Measurements from ENCODE around the gene MINDY4.

DNA sequence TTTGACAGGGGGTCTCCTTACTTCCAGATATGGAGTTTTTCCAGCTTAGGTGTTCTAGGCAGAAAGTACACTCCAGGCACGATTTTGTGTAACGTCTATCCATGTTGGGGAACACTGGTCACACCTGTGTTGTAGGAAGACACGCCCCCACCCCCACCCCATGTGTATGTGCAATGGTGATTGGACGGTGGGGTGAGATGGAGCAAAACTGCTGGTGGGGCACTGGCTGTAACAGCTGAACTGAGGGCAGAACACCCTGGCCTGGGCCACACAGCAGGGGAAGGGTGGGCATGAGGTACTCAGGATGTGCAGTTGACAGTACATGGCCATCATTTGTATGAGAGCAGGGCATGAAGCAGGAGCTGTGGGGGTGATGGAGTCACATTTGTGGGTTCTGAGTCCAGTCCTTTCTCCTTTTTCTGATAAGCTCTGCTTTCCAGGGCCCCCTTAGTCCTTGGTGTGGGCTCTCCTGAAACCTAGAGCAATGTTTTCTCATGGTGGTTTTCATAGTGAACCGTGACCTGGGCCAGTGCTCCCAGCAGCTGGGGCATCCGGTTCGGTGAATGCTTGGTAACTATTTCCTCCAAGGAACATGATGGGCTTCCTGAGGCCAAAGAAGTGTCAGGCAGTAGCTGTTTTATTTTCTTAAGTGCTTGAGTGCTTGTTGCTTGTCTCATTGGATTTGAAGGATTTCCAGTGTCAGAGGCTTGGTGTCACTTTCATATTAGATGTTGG is 77.1 kb downstream of the MINDY4 start:
- TF ChIP-seq TFDP1 (CRISPR knock-in tag; IDR thresholded peaks at IDR 0.05; ENCODE audit: borderline replicate concordance) (no peak), MEIS2 (CRISPR knock-in tag; IDR thresholded peaks at IDR 0.05) (no peak), CHD2 (IDR thresholded peaks at IDR 0.05; ENCODE audit: low read depth, low read length) (no peak), HNF4G (IDR thresholded peaks at IDR 0.05; ENCODE audit: borderline replicate concordance, low read depth, low read length) (no peak), HNF4G (CRISPR knock-in tag; IDR thresholded peaks at IDR 0.05; ENCODE audit: borderline replicate concordance, low read depth) (no peak), TCF7 (IDR thresholded peaks at IDR 0.05; ENCODE audit: low read depth) (no peak), CHD4 (IDR thresholded peaks at IDR 0.05; ENCODE audit: borderline replicate concordance, low read length) (no peak)
- TF ChIP-seq, protein P1, sequence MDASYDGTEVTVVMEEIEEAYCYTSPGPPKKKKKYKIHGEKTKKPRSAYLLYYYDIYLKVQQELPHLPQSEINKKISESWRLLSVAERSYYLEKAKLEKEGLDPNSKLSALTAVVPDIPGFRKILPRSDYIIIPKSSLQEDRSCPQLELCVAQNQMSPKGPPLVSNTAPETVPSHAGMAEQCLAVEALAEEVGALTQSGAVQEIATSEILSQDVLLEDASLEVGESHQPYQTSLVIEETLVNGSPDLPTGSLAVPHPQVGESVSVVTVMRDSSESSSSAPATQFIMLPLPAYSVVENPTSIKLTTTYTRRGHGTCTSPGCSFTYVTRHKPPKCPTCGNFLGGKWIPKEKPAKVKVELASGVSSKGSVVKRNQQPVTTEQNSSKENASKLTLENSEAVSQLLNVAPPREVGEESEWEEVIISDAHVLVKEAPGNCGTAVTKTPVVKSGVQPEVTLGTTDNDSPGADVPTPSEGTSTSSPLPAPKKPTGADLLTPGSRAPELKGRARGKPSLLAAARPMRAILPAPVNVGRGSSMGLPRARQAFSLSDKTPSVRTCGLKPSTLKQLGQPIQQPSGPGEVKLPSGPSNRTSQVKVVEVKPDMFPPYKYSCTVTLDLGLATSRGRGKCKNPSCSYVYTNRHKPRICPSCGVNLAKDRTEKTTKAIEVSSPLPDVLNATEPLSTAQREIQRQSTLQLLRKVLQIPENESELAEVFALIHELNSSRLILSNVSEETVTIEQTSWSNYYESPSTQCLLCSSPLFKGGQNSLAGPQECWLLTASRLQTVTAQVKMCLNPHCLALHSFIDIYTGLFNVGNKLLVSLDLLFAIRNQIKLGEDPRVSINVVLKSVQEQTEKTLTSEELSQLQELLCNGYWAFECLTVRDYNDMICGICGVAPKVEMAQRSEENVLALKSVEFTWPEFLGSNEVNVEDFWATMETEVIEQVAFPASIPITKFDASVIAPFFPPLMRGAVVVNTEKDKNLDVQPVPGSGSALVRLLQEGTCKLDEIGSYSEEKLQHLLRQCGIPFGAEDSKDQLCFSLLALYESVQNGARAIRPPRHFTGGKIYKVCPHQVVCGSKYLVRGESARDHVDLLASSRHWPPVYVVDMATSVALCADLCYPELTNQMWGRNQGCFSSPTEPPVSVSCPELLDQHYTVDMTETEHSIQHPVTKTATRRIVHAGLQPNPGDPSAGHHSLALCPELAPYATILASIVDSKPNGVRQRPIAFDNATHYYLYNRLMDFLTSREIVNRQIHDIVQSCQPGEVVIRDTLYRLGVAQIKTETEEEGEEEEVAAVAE (CRISPR knock-in tag; IDR thresholded peaks at IDR 0.05; ENCODE audit: borderline replicate concordance), result no peak

All from HepG2 (cell line).